Measurements from ENCODE around the gene LRMDA. TPM values are rescaled to one million over a fixed set of nuclear protein-coding genes. Genes with fewer than 3 reads are reported as not detected.

Gene LRMDA
- total and polyA plus RNA-seq, 2 of the 13 experiments (the other 11 are each of a cell fraction or from before 2014, with no cell fraction given), result 13.4 to 22.0 TPM

DNA sequence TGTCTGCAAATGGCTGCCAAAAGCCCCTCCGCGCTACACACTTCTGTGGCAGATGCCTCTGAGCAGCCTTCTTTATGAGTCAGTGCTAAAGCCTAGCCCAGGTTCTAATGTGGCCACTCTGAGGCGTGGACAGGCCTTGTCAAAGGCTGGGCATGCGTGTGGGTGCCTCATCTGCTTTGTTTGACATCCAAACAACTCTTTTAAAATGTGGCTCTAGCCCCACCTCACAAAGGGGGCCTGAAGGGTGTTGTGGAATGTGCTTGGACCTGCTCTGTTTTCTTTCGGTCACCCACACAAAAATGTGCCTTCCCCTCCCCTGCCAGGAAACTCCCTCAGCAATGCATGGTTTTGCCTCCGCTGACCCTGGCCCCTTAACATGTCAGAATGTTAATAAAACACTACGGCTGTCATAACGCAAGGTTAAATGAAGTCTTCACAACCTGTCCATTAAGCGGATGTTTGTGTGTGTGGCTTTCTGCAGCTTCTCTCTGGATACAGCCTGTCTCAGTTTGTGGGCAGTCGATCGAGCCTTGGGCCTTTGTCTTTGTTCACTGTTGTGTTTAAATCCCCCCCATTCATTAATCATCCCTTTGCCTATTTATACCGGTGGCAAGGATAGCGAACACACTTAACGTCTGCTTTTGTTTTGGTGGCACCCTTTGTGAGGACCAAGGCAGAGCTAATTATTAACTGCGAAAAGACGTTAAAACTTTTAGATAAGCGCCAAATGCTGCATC, 718.9 kb downstream of the LRMDA start (continued):
- TF ChIP-seq ARNT2 (CRISPR knock-in tag; IDR thresholded peaks at IDR 0.05; ENCODE audit: low read depth) (0 out of 2 replicates have a peak, but pooled peaks have one; percentile 44), ZBTB8A (CRISPR knock-in tag; IDR thresholded peaks at IDR 0.05; ENCODE audit: borderline replicate concordance, low read depth) (no peak), NR2F2 (IDR thresholded peaks at IDR 0.05; ENCODE audit: borderline replicate concordance, low read depth) (peak; percentile 36; the same call in 1 of the 2 replicates), ZNF546 (CRISPR knock-in tag; conservative IDR thresholded peaks at IDR 0.05) (no peak), CCAR2 (optimal IDR thresholded peaks at IDR 0.05; ENCODE audit: low read depth, low read length) (peak; percentile 35), ESRRA (CRISPR knock-in tag; IDR thresholded peaks at IDR 0.05; ENCODE audit: low read depth) (peak; percentile 15; the same call in 1 of the 2 replicates), SP2 (CRISPR knock-in tag; IDR thresholded peaks at IDR 0.05) (no peak), TGIF2 (CRISPR knock-in tag; IDR thresholded peaks at IDR 0.05) (peak; percentile 90), ZFP62 (CRISPR knock-in tag; IDR thresholded peaks at IDR 0.05) (no peak), BORCS8-MEF2B (CRISPR knock-in tag; IDR thresholded peaks at IDR 0.05) (peak; percentile 67; the same call in 1 of the 2 replicates), JARID2 (CRISPR knock-in tag; IDR thresholded peaks at IDR 0.05; ENCODE audit: insufficient replicate concordance) (no peak), ZNF772 (CRISPR knock-in tag; IDR thresholded peaks at IDR 0.05) (peak; percentile 89), NAIF1 (CRISPR knock-in tag; IDR thresholded peaks at IDR 0.05; ENCODE audit: borderline replicate concordance) (no peak), ZFP36L1 (CRISPR knock-in tag; IDR thresholded peaks at IDR 0.05) (no peak), ZMYM3 (CRISPR knock-in tag; IDR thresholded peaks at IDR 0.05) (peak; percentile 77), SAFB2 (CRISPR knock-in tag; IDR thresholded peaks at IDR 0.05; ENCODE audit: borderline replicate concordance, low read depth) (0 out of 2 replicates have a peak, but pooled peaks have one; percentile 1), KDM2A (CRISPR knock-in tag; IDR thresholded peaks at IDR 0.05; ENCODE audit: borderline replicate concordance, low read depth) (0 out of 2 replicates have a peak, but pooled peaks have one; percentile 49), ZNF788 (CRISPR knock-in tag; IDR thresholded peaks at IDR 0.05; ENCODE audit: borderline replicate concordance) (peak; percentile 84; the same call in 1 of the 2 replicates), ZNF451 (CRISPR knock-in tag; IDR thresholded peaks at IDR 0.05) (0 out of 2 replicates have a peak, but pooled peaks have one; percentile 64), ZSCAN22 (CRISPR knock-in tag; IDR thresholded peaks at IDR 0.05) (no peak), ZNF569 (CRISPR knock-in tag; IDR thresholded peaks at IDR 0.05; ENCODE audit: borderline replicate concordance) (no peak), RFXANK (CRISPR knock-in tag; IDR thresholded peaks at IDR 0.05) (no peak), ZNF775 (CRISPR knock-in tag; IDR thresholded peaks at IDR 0.05; ENCODE audit: borderline replicate concordance) (0 out of 2 replicates have a peak, but pooled peaks have one; percentile 67), ZSCAN31 (CRISPR knock-in tag; IDR thresholded peaks at IDR 0.05; ENCODE audit: low read depth) (peak; percentile 28; the same call in 1 of the 2 replicates), DPF2 (CRISPR knock-in tag; IDR thresholded peaks at IDR 0.05; ENCODE audit: borderline replicate concordance, low read depth) (peak; percentile 72), STAG1 (CRISPR knock-in tag; IDR thresholded peaks at IDR 0.05) (peak; percentile 25; the same call in 1 of the 2 replicates), SATB2 (CRISPR knock-in tag; IDR thresholded peaks at IDR 0.05) (peak; percentile 59; the same call in 1 of the 2 replicates), SALL1 (CRISPR knock-in tag; IDR thresholded peaks at IDR 0.05) (peak; percentile 98)
- TF ChIP-seq, protein P1, sequence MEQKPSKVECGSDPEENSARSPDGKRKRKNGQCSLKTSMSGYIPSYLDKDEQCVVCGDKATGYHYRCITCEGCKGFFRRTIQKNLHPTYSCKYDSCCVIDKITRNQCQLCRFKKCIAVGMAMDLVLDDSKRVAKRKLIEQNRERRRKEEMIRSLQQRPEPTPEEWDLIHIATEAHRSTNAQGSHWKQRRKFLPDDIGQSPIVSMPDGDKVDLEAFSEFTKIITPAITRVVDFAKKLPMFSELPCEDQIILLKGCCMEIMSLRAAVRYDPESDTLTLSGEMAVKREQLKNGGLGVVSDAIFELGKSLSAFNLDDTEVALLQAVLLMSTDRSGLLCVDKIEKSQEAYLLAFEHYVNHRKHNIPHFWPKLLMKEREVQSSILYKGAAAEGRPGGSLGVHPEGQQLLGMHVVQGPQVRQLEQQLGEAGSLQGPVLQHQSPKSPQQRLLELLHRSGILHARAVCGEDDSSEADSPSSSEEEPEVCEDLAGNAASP (CRISPR knock-in tag; IDR thresholded peaks at IDR 0.05; ENCODE audit: borderline replicate concordance), result peak; percentile 96
- TF ChIP-seq, protein P2, sequence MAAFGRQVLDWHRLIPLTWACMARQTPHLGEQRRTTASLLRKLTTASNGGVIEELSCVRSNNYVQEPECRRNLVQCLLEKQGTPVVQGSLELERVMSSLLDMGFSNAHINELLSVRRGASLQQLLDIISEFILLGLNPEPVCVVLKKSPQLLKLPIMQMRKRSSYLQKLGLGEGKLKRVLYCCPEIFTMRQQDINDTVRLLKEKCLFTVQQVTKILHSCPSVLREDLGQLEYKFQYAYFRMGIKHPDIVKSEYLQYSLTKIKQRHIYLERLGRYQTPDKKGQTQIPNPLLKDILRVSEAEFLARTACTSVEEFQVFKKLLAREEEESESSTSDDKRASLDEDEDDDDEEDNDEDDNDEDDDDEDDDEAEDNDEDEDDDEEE (CRISPR knock-in tag; IDR thresholded peaks at IDR 0.05), result no peak

All from HepG2 (cell line).